Subcutaneous adipose tissue (tissue), 4 donors: ENCODE data around the gene FCRLA. TPM values are rescaled to one million over a fixed set of nuclear protein-coding genes. Genes with fewer than 3 reads are reported as not detected.

Source experiments
- CTCF ChIP-seq: fragments of 450-650 bp; IDR thresholded peaks from one replicate; pipeline ENCODE4 v1.5.1; 2016; ENCODE audit warnings: low read depth, mild to moderate bottlenecking, control low read depth, antibody characterized with exemption, moderate library complexity
- total RNA-seq, 4 donors: library from RNA; depleted of rRNA; stranded (reverse); fragments of >200 nt; gene quantifications; one replicate each; pipeline ENCODE4 v1.1.0, GENCODE V29; 2016

FCRLA gene
- total RNA-seq, 4 donors from 2014 or later = 1.5 TPM; not detected in 3

DNA sequence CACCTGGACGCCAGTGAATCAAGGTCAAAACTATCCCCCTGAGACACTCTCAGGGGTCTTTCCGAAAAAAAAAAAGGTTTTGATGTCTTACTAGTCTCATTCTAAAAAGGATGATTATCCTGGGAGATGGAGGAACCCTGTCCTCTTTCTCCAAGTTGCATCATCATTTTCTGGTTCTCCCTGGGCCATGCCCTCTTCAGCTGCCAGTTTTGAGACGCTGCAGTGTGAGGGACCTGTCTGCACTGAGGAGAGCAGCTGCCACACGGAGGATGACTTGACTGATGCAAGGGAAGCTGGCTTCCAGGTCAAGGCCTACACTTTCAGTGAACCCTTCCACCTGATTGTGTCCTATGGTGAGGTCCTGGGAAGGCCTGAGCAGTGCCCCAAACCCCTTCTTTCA is 3.5 kb downstream of the FCRLA start:
- TF ChIP-seq CTCF = no peak

DNA sequence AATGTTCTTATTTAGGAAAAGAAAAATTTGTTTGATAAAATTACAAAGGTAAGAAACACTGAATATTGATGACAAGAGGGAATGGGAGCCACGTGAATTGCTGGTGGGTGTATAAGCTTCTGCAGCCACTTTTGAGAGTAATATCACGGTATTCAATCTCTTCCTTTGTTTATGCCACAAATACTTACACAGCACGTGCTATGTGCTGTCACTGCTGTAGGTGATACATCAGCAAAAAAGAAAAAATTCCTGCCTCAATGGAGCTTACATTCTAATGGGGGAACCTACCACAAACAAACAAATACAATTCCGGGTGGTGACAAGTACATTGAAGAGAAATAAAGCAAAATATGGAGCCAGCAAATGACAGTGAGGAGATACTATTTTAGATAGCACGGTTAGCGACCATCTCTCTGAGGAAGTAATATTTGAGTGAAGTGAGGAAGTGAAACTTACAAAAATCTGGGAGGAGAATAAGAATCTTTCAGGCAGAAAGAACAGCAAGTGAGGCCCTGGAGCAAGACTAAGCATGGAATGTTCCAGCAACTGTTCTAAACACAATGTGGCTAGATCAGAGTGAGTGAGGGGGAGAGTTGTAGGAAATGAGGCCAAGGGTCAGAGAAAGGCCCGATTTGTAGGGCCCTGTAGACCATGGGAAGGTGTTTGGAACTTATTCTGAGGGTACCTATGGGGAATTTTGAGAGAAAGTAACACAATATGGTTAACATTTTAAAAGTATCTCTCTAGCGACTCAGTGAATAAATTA is 11.7 kb downstream of the FCRLA start:
- TF ChIP-seq CTCF = no peak

GRCh38 chr1:161719325-161719611 is 12.2 kb downstream of the FCRLA start:
- no peak for TF ChIP-seq CTCF

DNA sequence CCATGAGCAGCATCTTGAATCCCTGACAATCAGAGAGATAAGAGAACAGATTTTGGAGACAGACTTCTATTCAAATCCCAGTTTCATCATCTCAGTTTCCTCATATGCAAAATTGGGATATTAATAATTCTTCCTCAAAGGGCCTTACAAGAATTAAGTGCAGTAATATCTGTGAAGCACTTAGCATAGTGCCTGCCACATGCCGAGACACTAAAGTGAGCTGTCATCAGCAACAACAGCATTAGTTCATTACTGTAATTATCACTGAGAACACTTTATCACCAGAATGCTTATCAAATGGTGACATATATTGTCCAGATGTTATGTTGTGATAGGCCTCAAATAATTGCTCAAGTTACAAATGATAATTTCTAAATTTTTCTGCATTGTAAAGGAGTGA is 13.4 kb downstream of the FCRLA start:
- no peak for TF ChIP-seq CTCF

GRCh38 chr1:161720956-161721737 is 14.1 kb downstream of the FCRLA start, which contains the start of gene FCRLB:
Gene FCRLB (plus strand): TSS chr1:161721544. CDS start chr1:161722673, 1,129 bp downstream.
- TF ChIP-seq CTCF = no peak

DNA sequence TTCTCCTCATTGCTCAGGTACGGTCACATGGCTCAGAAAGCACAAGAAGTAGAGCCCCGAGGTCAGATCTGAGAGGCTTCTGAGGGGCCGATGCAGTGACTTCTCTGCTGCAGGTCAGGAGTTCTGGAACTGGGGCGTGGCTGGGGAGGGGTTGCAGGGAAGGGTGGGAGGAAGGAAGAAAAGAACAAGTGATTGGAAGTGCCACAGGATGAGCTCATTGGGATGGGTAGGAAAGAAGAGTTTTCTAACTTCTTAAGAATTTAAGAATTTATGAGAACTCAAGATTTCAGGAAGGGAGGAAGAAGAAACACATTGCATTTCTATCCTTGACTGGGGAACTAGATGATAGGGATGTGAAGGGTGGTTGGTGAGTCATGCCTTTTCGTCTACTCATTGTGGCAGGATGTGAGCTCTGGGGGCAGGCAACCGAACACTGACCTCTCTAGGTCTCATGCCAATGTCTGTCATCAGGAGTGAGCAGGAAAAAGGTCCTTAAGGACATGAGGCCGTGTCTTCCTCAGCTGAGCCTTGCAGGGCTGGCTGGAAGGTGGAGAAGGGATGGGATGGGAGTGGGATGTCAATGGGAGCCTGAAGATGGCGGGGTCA is 14.8 kb downstream of the FCRLA start:
- no peak for TF ChIP-seq CTCF

DNA sequence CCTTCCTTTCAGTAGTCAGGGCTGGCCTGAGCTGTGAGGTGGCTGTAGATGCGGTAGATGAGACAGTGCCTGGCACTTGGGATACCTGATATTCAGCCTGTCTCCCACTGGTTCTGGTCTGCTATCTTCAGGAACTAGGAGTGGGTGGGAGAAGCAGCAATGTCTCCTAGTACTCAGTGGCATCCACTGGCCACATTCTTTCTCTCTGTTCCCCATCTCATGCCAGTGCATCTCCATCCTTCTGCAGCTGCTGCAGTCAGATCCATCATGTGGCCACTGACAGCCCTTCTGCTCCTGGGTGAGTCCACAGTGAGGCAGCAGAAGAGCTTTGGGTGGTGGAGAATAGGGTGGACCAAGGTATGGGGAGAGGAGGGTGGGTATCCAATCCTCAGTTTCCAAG is 15.4 kb downstream of the FCRLA start:
- no peak for TF ChIP-seq CTCF
